Fibroblast of the aortic adventitia (primary cell): Measurements from ENCODE around the gene ZNF521. TPM values are rescaled to one million over a fixed set of nuclear protein-coding genes. Genes with fewer than 3 reads are reported as not detected.

Source experiments
- DNase-seq: peaks from one replicate; pipeline ENCODE4 v3.0.0-alpha.2; 2010; ENCODE audit warnings: low read depth
- H3K4me3 ChIP-seq: 2 replicates; pipeline ENCODE4 v1.5.1; 2011; ENCODE audit warnings: low read depth, mild to moderate bottlenecking, control low read depth, low read length, moderate library complexity
- total RNA-seq: library from RNA; depleted of rRNA; stranded (reverse); fragments of >200 nt; gene quantifications from 2 replicates; pipeline ENCODE4 v1.2.3, GENCODE V29; 2012; ENCODE audit warnings: low replicate concordance
- TF ChIP-seq, protein P1 (sequence below): IDR thresholded peaks from 2 replicates; pipeline ENCODE4 v1.5.1; 2011; ENCODE audit warnings: mild to moderate bottlenecking, low read length, control low read depth, inconsistent platforms; ENCODE audit not compliant: insufficient read depth

Gene ZNF521
- total RNA-seq, 1 donor: 35.7 TPM

- TF ChIP-seq, protein P1, sequence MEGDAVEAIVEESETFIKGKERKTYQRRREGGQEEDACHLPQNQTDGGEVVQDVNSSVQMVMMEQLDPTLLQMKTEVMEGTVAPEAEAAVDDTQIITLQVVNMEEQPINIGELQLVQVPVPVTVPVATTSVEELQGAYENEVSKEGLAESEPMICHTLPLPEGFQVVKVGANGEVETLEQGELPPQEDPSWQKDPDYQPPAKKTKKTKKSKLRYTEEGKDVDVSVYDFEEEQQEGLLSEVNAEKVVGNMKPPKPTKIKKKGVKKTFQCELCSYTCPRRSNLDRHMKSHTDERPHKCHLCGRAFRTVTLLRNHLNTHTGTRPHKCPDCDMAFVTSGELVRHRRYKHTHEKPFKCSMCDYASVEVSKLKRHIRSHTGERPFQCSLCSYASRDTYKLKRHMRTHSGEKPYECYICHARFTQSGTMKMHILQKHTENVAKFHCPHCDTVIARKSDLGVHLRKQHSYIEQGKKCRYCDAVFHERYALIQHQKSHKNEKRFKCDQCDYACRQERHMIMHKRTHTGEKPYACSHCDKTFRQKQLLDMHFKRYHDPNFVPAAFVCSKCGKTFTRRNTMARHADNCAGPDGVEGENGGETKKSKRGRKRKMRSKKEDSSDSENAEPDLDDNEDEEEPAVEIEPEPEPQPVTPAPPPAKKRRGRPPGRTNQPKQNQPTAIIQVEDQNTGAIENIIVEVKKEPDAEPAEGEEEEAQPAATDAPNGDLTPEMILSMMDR: no peak
- DNase-seq: no peak
- H3K4me3 ChIP-seq: no peak overlapping the region
Observed at GRCh38 chr18:25340762-25341161, 11.2 kb downstream of the ZNF521 start.

DNA sequence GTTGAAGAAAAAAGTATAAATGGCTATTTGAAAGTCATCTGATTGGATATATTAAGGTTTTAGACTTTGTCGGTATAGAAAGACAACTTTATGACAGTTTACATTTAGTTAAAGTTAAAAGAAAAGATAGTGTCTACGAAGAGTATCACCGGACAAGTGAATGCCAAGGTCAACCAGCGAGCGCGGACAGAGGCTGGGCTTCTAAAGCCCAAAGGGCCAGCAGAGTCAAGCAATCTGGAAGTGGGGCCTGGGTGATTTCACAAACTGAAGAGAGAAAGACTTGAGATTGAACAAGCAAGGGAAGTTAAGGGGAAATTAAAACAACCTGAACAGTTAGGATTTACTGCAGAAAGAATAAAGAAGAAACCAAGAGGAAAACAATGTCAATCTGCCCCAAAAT, 16.3 kb downstream of the ZNF521 start:
- DNase-seq: no peak
- H3K4me3 ChIP-seq: no peak overlapping the region
- TF ChIP-seq, protein P1: no peak

GRCh38 chr18:25335062-25335461, 16.9 kb downstream of the ZNF521 start:
- no peak for DNase-seq
- H3K4me3 ChIP-seq: no peak overlapping the region
- TF ChIP-seq, protein P1: no peak

DNA sequence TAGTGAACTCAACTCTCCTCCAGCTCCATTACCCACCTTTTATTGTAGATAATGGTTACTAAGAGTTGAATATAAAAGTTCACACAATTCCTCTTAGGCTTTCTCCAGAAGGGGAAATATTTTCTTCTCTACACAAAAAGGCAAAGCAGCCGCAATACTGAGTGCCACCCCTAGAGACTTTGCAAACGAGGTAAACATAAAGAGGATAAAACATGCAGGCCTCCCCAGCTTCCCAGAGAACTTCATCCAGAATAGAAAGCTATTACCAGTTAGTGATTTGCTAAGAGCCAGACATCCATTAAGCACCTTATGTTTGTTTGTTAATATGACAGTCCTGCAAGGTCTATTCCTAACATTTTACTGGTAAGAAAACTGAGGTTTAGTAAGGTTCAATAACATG, 17.4 kb downstream of the ZNF521 start:
- DNase-seq: no peak
- TF ChIP-seq, protein P1: peak; percentile 39
- H3K4me3 ChIP-seq: no peak overlapping the region

- TF ChIP-seq, protein P1: no peak
- peak; percentile 24 for DNase-seq
- no peak overlapping the region for H3K4me3 ChIP-seq
Observed at GRCh38 chr18:25332002-25332401, 20.0 kb downstream of the ZNF521 start.

DNA sequence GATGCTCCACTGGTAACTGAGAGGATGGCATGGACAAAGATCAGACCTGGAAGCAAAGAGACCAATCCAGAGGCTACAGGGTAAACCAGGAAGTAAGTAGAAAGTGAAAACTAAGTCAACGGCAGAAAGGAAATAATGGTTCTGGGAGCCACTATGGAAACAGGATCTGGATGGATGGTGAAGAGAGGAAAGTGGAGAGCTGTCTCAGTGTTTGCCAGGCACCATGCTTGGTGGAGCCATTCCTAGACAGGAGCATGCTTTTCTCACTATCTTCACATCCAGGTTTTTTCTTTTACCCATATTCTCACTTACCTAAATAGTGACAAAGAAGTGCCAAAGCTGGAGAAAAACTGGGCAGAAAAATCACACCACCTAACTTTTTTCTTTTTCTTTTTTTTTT, 22.2 kb downstream of the ZNF521 start:
- no peak overlapping the region for H3K4me3 ChIP-seq
- TF ChIP-seq, protein P1: no peak
- no peak for DNase-seq

GRCh38 chr18:25327584-25327983, 24.4 kb downstream of the ZNF521 start:
- TF ChIP-seq, protein P1: no peak
- no peak overlapping the region for H3K4me3 ChIP-seq
- DNase-seq: peak; percentile 8
